Measurements from ENCODE around the gene B3GNT3. TPM values are rescaled to one million over a fixed set of nuclear protein-coding genes. Genes with fewer than 3 reads are reported as not detected.
"Not testable (repeated sequence)": the region's sequence is repeated elsewhere in the genome, so short reads cannot be mapped to it uniquely, and the experiment has no call there.

The B3GNT3 gene
- total RNA-seq, 2 donors from 2014 or later, result not detected

DNA sequence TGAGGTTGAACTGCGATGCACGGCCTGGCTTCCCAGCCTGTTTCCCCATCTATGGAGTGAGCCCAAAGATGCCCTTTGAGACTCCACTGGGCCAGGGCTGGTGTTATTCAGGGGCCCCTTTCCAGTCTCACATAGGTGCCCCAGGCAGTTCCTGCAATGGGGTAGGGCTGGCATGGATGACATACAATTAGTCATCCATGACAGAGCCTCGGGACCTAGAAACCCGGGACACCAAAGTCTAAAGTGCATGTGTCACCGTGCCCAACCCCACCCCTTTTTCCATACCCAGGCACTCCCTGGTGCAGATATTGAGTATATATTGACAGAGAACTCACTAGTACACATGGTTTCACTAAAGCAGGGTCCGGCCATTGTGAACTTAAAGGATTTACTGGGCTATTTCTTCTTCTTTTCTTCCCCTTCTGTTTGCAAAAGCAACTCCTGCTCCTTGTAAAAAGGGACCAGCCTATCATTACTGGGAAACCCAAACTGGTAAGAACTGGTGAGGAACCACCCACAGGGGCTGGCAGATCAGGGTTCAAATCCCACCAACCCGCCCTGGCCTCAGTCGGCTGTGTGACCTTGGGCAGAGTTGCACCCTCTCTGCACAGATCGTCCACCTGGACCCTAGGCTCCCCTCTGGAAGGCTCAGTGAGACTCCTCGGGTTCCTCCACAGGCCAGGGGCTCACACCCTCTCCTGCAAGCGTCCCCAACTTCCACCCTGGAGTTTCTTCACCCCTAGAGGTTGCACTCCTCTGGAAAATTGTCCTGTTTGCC lies 2.7 kb downstream of the B3GNT3 start:
- Mint-ChIP-seq H3K36me3 (no peaks in the 10 kb centered on the region), H3K27me3 (peaks cover 0 to 8% of the 10 kb centered on the region in 2 donors), H3K9me3 (no peaks in the 10 kb centered on the region), H3K27ac (no peak overlapping the region), H3K4me1 (ENCODE audit: low read depth in 2 of 2) (peaks cover 4 to 5% of the 10 kb centered on the region in 2 donors), H3K4me3 (no peak overlapping the region)
- no peak for ATAC-seq
- DNase-seq (ENCODE audit: low spot score), result no peak

DNA sequence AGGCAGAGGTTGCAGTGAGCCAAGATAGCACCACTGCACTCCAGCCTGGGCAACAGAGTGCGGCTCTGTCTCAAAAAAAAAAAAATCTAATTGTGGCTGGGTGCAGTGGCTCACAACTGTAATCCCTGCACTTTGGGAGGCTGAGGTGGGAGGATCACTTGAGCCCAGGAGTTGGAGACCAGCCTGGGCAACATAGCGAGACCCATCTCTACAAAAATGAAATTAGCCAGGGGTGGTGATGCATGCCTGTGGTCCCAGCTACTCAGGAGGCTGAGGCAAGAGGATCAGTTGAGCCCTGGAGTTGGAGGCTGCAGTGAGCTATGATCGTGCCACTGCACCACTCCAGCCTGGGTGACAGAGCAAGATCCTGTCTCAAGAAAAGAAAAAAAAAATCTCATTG lies 3.7 kb downstream of the B3GNT3 start:
- not testable (repeated sequence) for H3K4me3 Mint-ChIP-seq; H3K9me3 Mint-ChIP-seq; ATAC-seq; H3K27me3 Mint-ChIP-seq; H3K36me3 Mint-ChIP-seq; DNase-seq (ENCODE audit: low spot score); H3K27ac Mint-ChIP-seq
- H3K4me1 Mint-ChIP-seq (ENCODE audit: low read depth in 2 of 2), result peaks cover 9 to 12% of the 10 kb centered on the region in 2 donors

DNA sequence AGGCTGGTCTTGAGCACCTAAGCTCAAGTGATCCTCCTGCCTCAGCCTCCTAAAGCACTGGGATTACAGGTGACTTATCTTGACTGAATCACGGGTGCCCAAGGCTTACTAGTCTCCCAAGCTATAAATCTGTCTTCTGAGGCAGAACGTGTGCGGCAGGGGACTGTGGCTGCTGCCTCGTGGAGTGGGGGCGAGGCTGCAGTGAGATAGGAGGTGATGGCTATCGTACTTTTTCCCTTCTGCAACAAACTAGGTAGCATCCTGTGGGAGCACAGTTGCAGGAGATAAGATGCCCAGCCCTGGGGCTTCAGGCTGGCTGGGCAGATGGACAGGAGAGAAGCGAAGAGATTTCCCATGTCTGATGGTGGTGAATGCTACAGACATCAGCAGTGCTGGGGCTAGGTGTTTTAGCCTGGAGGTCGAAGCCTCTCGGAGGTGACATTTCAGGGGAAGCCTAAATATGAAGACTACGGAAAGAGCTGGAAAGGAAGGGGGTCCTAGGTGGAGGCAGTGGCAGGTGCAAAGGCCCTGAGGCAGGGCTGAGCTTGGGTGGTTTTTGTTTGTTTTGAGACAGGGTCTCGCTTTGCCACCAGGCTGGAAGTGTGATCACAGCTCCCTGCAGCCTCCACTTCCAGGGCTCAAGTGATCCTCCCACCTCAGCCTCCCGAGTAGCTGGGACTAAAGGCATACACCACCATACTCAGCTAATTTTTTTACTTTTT lies 7.4 kb downstream of the B3GNT3 start:
- no peak for ATAC-seq
- Mint-ChIP-seq H3K4me3 (no peak overlapping the region), H3K27ac (no peak overlapping the region), H3K36me3 (no peaks in the 10 kb centered on the region), H3K27me3 (peaks cover 0 to 2% of the 10 kb centered on the region in 2 donors), H3K9me3 (no peaks in the 10 kb centered on the region), H3K4me1 (ENCODE audit: low read depth in 2 of 2) (peaks cover 12 to 13% of the 10 kb centered on the region in 2 donors)
- DNase-seq (ENCODE audit: low spot score), result no peak

DNA sequence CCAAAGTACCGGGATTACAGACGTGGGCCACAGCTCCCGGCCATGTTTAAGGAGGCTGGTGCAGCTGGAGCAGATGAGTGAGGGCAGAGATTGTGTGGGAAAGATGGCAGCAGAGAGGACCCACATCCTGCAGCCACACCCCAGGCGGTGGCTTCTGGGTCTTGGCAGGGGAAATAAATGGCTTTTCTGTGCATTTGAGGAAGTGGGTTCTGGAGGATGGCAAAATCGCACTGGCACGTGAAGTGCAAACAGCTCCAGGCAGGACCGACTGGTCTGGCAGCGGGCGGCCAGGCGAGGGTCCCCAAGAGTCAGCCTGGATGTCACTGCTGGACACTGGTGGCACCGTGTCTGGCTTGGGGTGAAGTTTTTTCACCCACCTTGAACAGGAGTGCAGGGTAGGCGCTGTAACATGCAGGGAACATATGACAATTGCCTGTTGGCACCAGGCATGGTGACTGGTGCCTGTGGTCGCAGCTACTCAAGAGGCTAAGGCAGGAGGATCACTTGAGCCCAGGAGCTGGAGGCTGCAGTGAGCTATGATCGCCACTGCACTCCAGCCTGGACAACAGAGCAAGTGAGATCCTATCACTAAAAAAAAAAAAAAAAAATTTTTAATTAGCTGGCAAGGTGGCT lies 8.4 kb downstream of the B3GNT3 start:
- H3K4me1 Mint-ChIP-seq (ENCODE audit: low read depth in 2 of 2), result peaks cover 12 to 13% of the 10 kb centered on the region in 2 donors
- DNase-seq (ENCODE audit: low spot score) (no peak), ATAC-seq (no peak)
- H3K36me3 Mint-ChIP-seq, result no peaks in the 10 kb centered on the region
- peaks cover 0 to 4% of the 10 kb centered on the region in 2 donors for H3K27me3 Mint-ChIP-seq
- H3K27ac Mint-ChIP-seq, result peak overlapping the region in 1 of 2 donors; percentile 41
- peak overlapping the region; percentile 3 for H3K4me3 Mint-ChIP-seq
- H3K9me3 Mint-ChIP-seq, result no peaks in the 10 kb centered on the region

DNA sequence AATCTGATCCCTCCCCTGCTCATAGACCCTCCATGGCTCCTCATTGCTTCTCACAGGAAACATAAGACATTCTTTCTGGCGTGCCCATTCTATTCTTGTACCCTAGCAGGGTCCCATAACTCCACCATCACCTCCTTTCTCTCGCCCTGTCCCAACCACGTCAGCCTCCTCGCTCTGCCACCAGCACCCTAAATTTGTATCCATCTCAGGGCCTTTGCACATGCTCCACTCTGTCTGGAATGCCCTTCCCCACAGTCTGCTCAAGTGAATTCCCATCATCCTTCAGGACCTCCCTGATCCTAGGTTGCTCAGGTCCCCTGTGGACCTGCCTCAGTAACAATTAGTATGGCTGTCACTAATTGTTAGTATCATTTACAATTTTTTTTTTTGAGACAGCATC lies 10.5 kb downstream of the B3GNT3 start:
- H3K9me3 Mint-ChIP-seq, result no peaks in the 10 kb centered on the region
- H3K36me3 Mint-ChIP-seq, result no peaks in the 10 kb centered on the region
- no peak for ATAC-seq
- H3K4me1 Mint-ChIP-seq (ENCODE audit: low read depth in 2 of 2), result peaks cover 12 to 13% of the 10 kb centered on the region in 2 donors
- H3K27me3 Mint-ChIP-seq, result peaks cover 0 to 5% of the 10 kb centered on the region in 2 donors
- H3K27ac Mint-ChIP-seq, result no peak overlapping the region
- no peak for DNase-seq (ENCODE audit: low spot score)
- H3K4me3 Mint-ChIP-seq, result no peak overlapping the region

DNA sequence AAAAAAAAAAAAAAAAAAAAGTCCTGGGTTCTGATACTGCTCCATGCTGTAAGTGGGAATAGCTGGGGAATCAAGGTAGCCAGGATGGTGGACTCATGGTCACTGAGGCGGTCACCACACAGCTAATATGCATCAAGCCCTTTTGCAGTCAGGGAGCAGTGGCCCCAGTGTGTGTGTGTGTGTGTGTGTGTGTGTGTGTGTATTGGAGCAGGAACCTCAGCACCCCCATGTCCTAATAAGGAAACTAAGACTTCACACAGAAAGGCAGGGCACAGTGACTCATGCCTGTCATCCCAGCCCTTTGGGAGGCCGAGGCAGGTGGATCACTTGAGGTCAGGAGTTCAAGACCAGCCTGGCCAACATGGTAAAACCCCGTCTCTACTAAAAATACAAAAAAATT lies 12.0 kb downstream of the B3GNT3 start:
- no peak for ATAC-seq
- H3K4me1 Mint-ChIP-seq (ENCODE audit: low read depth in 2 of 2), result peaks cover 12 to 13% of the 10 kb centered on the region in 2 donors
- no peak overlapping the region for H3K4me3 Mint-ChIP-seq

DNA sequence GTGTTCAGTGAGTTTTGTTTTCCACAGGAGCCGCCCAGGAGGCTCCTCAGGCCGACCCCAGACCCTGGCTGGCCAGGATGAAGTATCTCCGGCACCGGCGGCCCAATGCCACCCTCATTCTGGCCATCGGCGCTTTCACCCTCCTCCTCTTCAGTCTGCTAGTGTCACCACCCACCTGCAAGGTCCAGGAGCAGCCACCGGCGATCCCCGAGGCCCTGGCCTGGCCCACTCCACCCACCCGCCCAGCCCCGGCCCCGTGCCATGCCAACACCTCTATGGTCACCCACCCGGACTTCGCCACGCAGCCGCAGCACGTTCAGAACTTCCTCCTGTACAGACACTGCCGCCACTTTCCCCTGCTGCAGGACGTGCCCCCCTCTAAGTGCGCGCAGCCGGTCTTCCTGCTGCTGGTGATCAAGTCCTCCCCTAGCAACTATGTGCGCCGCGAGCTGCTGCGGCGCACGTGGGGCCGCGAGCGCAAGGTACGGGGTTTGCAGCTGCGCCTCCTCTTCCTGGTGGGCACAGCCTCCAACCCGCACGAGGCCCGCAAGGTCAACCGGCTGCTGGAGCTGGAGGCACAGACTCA lies 12.9 kb downstream of the B3GNT3 start:
- no peak for DNase-seq (ENCODE audit: low spot score)
- no peak for ATAC-seq
- Mint-ChIP-seq H3K9me3 (no peaks in the 10 kb centered on the region), H3K36me3 (no peaks in the 10 kb centered on the region), H3K27me3 (peaks cover 0 to 5% of the 10 kb centered on the region in 2 donors), H3K4me3 (peak overlapping the region; percentile 47), H3K4me1 (ENCODE audit: low read depth in 2 of 2) (peaks cover 7 to 9% of the 10 kb centered on the region in 2 donors), H3K27ac (no peak overlapping the region)

More for the DNA sequence above, 12.0 kb downstream of the B3GNT3 start:
- no peak for DNase-seq (ENCODE audit: low spot score)
- peaks cover 0 to 5% of the 10 kb centered on the region in 2 donors for H3K27me3 Mint-ChIP-seq
- no peaks in the 10 kb centered on the region for H3K9me3 Mint-ChIP-seq
- no peak overlapping the region for H3K27ac Mint-ChIP-seq
- no peaks in the 10 kb centered on the region for H3K36me3 Mint-ChIP-seq

DNA sequence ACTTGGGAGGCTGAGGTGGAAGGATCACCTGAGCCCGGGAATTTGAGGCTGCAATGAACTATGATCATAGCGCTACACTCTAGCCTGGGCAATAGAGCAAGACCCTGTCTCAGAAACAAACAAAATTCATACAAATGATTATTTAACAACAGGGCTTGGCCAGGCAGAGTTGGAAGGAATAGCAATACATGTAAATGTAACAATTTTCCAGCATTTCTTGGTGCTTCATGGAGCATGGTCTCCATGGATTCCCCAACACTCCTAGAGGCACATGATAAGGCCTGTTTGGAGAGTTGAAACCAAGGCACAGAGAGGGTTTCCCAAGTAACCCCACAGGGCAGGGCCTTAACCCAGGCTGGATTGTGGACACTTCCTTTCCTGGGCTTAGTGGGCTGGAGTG lies 16.2 kb downstream of the B3GNT3 start:
- no peak overlapping the region for H3K27ac Mint-ChIP-seq
- H3K36me3 Mint-ChIP-seq, result no peaks in the 10 kb centered on the region
- no peak for ATAC-seq
- no peaks in the 10 kb centered on the region for H3K4me1 Mint-ChIP-seq (ENCODE audit: low read depth in 2 of 2)
- DNase-seq (ENCODE audit: low spot score), result no peak
- H3K9me3 Mint-ChIP-seq, result no peaks in the 10 kb centered on the region
- H3K4me3 Mint-ChIP-seq, result no peak overlapping the region
- H3K27me3 Mint-ChIP-seq, result peaks cover 0 to 5% of the 10 kb centered on the region in 2 donors

DNA sequence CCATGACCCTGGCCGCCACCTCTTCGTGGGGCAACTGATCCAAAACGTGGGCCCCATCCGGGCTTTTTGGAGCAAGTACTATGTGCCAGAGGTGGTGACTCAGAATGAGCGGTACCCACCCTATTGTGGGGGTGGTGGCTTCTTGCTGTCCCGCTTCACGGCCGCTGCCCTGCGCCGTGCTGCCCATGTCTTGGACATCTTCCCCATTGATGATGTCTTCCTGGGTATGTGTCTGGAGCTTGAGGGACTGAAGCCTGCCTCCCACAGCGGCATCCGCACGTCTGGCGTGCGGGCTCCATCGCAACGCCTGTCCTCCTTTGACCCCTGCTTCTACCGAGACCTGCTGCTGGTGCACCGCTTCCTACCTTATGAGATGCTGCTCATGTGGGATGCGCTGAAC lies 16.7 kb downstream of the B3GNT3 start:
- ATAC-seq (peak; percentile 32 to 34), DNase-seq (ENCODE audit: low spot score) (no peak)
- Mint-ChIP-seq H3K4me3 (no peak overlapping the region), H3K9me3 (no peaks in the 10 kb centered on the region), H3K27ac (no peak overlapping the region), H3K4me1 (ENCODE audit: low read depth in 2 of 2) (no peaks in the 10 kb centered on the region), H3K27me3 (peaks cover 0 to 5% of the 10 kb centered on the region in 2 donors), H3K36me3 (no peaks in the 10 kb centered on the region)

DNA sequence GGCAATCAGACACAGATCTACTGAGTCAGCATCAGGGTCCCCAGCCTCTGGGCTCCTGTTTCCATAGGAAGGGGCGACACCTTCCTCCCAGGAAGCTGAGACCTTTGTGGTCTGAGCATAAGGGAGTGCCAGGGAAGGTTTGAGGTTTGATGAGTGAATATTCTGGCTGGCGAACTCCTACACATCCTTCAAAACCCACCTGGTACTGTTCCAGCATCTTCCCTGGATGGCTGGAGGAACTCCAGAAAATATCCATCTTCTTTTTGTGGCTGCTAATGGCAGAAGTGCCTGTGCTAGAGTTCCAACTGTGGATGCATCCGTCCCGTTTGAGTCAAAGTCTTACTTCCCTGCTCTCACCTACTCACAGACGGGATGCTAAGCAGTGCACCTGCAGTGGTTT lies 17.2 kb downstream of the B3GNT3 start:
- DNase-seq (ENCODE audit: low spot score) (no peak), ATAC-seq (no peak)
- Mint-ChIP-seq H3K9me3 (no peaks in the 10 kb centered on the region), H3K27me3 (peaks cover 0 to 5% of the 10 kb centered on the region in 2 donors), H3K36me3 (no peaks in the 10 kb centered on the region), H3K27ac (no peak overlapping the region), H3K4me1 (ENCODE audit: low read depth in 2 of 2) (no peaks in the 10 kb centered on the region), H3K4me3 (no peak overlapping the region)

DNA sequence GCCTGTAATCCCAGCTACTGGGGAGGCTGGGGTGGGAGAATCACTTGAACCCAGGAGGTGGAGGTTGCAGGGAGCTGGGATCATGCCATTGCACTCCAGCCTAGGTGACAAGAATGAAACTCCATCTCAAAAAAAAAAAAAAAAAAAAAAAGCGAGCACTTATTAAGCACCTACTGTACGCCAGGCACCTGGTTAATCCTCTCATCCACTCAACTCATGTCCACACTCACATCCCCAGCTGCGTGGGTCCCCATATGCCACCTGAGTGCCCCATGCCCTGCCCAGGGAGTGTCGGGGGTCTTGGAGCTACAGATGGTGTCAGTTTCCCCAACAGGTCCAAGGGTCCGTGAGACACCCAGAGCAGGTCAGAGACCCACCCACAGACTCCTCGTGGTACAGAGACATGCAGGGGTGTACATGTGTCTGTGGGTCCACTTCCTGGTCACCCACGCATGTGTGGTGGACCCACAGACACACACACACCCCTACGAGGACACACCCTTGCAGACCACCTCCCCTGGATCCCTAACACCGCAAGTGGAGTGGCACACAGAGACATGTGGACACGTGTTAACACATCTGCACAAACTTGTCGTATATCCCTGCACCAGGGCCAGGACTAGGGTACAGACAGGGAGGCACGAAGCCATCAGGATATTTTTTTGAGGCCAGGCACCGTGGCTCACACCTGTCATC lies 22.9 kb downstream of the B3GNT3 start:
- Mint-ChIP-seq H3K4me1 (ENCODE audit: low read depth in 2 of 2) (no peaks in the 10 kb centered on the region), H3K9me3 (no peaks in the 10 kb centered on the region), H3K27me3 (no peaks in the 10 kb centered on the region), H3K4me3 (no peak overlapping the region), H3K36me3 (no peaks in the 10 kb centered on the region), H3K27ac (no peak overlapping the region)
- ATAC-seq (peak; percentile 33 to 43), DNase-seq (ENCODE audit: low spot score) (no peak)

DNA sequence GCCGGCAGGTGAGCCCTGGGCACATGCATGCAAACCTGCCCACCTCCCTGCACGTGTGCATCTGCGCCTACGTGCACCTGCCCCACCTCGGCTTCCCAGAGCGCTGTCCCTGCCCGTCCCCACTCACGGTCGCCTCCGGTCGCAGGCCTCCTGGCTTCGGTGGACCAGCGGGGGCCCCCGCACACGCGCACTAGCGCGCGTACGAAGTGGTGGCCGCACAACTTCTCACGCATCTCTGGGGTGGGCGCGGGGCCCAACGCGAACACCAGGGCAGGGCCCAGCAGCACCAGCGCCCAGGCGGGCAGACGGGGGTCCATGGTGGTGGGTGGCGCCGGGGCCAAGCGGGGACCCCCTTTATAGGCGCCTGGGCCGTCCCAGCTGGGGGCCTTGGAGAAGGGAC lies 26.3 kb downstream of the B3GNT3 start, which contains the start of gene INSL3:
TSS of gene INSL3 (minus strand) at position 330 of the 400 bp plus-strand sequence. CDS start at position 317, 13 bp downstream.
- Mint-ChIP-seq H3K9me3 (no peaks in the 10 kb centered on the region), H3K27me3 (no peaks in the 10 kb centered on the region), H3K4me3 (no peak within 1 kb of the TSS), H3K36me3 (no peaks in the 10 kb centered on the region), H3K27ac (no peak within 1 kb of the TSS), H3K4me1 (ENCODE audit: low read depth in 2 of 2) (no peaks in the 10 kb centered on the region)
- peak in 1 of 2 donors; percentile 8 for ATAC-seq
- no peak for DNase-seq (ENCODE audit: low spot score)

DNA sequence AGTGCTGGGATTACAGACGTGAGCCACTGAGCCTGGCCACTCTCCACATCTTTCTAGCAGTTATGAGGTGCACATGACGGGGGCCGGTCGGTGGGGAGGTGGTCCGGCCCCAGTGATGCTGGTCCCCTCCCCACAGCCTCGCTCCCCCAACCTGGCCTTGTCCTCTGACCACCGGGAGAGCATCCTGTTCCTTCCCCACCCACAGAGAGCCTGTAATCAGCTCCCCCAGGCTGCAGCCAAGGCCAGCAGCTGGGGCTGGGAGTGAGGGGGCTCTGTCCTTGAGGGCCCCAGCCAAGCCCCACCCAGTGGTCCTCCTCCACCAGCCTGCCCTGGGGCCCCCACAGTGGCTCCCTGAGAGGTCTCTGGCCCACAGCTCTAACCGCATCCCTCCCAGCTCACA lies 29.4 kb downstream of the B3GNT3 start:
- no peak for DNase-seq (ENCODE audit: low spot score)
- Mint-ChIP-seq H3K27ac (no peak overlapping the region), H3K4me1 (ENCODE audit: low read depth in 2 of 2) (peaks cover 5 to 7% of the 10 kb centered on the region in 2 donors), H3K4me3 (no peak overlapping the region), H3K36me3 (peaks cover 8% of the 10 kb centered on the region), H3K27me3 (no peaks in the 10 kb centered on the region), H3K9me3 (no peaks in the 10 kb centered on the region)
- ATAC-seq, result peak; percentile 20 to 47

Data from natural killer cell treated with Interleukin-12 subunit alpha and Interleukin-12 subunit beta and Interleukin-15 and Interleukin-18, amount 100 ng/mL, for 72 hours (primary cell).